PC-3 (cell line): ENCODE data around the gene HIC1. TPM values are rescaled to one million over a fixed set of nuclear protein-coding genes. Genes with fewer than 3 reads are reported as not detected.

Experiments
- ATAC-seq: fragments of 200-7000 bp; cut with Tn5 transposase; 2 replicates; pipeline ENCODE4 v1.9.1; 2020; ENCODE audit warnings: mild to moderate bottlenecking, moderate library complexity
- BruUV-seq: library from RNA; stranded (reverse); fragments of 400-500 nt; replicated peaks from 2 replicates; lab custom pipeline; 2021; lab: Mats Ljungman, UMichigan
- CTCF ChIA-PET: fragments of 300-600 bp; sonication (Branson Sonifier 250); formaldehyde crosslinking; loops from one replicate; lab custom pipeline; 2022; ENCODE audit warnings: antibody characterized with exemption; lab: Charles Lee
- POLR2A ChIA-PET: fragments of 300-600 bp; sonication (Branson Sonifier 250); formaldehyde crosslinking; loops from one replicate; lab custom pipeline; 2022; ENCODE audit warnings: antibody characterized with exemption; ENCODE audit not compliant: unreplicated experiment; lab: Charles Lee
- DNase-seq: peaks from one replicate; pipeline ENCODE4 v3.0.0-alpha.2; 2015
- H2AFZ ChIP-seq: fragments of 300-600 bp; sonication (generic); 2 replicates; pipeline ENCODE4 v1.6.0; 2016; ENCODE audit warnings: antibody characterized with exemption, low read length
- H3F3A ChIP-seq: fragments of 300-600 bp; sonication (generic); one replicate; pipeline ENCODE4 v1.6.0; 2017; ENCODE audit warnings: antibody characterized with exemption, low read length, control low read depth, mild to moderate bottlenecking; ENCODE audit not compliant: unreplicated experiment
- H3K27ac ChIP-seq: fragments of 300-600 bp; sonication (generic); 2 replicates; pipeline ENCODE4 v1.5.1; 2016; ENCODE audit warnings: mild to moderate bottlenecking, low read length
- H3K27me3 ChIP-seq: fragments of 300-600 bp; sonication (generic); 2 replicates; pipeline ENCODE4 v1.6.1; 2016; ENCODE audit warnings: low read length, mixed read lengths
- H3K36me3 ChIP-seq: fragments of 300-600 bp; sonication (generic); 2 replicates; pipeline ENCODE4 v1.6.1; 2016; ENCODE audit warnings: low read depth, mixed run types, low read length, mixed read lengths
- H3K4me1 ChIP-seq: fragments of 300-600 bp; sonication (generic); 2 replicates; pipeline ENCODE4 v1.5.1; 2016; ENCODE audit warnings: low read length; ENCODE audit not compliant: insufficient read depth
- H3K4me2 ChIP-seq: fragments of 300-600 bp; sonication (generic); 2 replicates; pipeline ENCODE4 v1.6.0; 2016; ENCODE audit warnings: low read length
- H3K4me3 ChIP-seq: fragments of 300-600 bp; sonication (generic); 2 replicates; pipeline ENCODE4 v1.5.1; 2016; ENCODE audit warnings: mild to moderate bottlenecking, low read length, mixed read lengths
- H3K79me2 ChIP-seq: fragments of 300-600 bp; sonication (generic); 2 replicates; pipeline ENCODE4 v1.6.1; 2017; ENCODE audit warnings: low read length, mixed read lengths
- H3K9ac ChIP-seq: fragments of 300-600 bp; sonication (generic); 2 replicates; pipeline ENCODE4 v1.6.0; 2016; ENCODE audit warnings: mild to moderate bottlenecking, low read length
- H3K9me2 ChIP-seq: fragments of 300-600 bp; sonication (generic); replicated peaks from 2 replicates; pipeline ENCODE4 v1.6.1; 2016; ENCODE audit warnings: mixed run types, low read length, mixed read lengths
- H3K9me3 ChIP-seq: fragments of 300-600 bp; sonication (generic); 2 replicates; pipeline ENCODE4 v1.6.1; 2016; ENCODE audit warnings: low read length, mixed read lengths
- H4K20me1 ChIP-seq: fragments of 300-600 bp; sonication (generic); 2 replicates; pipeline ENCODE4 v1.6.1; 2016; ENCODE audit warnings: low read length, mixed read lengths
- EZH2 ChIP-seq: fragments of 300-600 bp; sonication (generic); IDR thresholded peaks from one replicate; pipeline ENCODE4 v1.6.1; 2017; ENCODE audit warnings: antibody characterized with exemption, mild to moderate bottlenecking, low read length; ENCODE audit not compliant: unreplicated experiment
- EZH2phosphoT487 ChIP-seq: fragments of 300-600 bp; sonication (generic); IDR thresholded peaks from 2 replicates; pipeline ENCODE4 v1.6.1; 2018; ENCODE audit warnings: mild to moderate bottlenecking, antibody characterized with exemption, low read length, borderline replicate concordance
- intact Hi-C: fragments of 100-400 bp; cut with micrococcal nuclease; formaldehyde crosslinking; loops from 2 replicates; pipeline ENCODE4 v1.9.0; 2023
- total RNA-seq: library from RNA; depleted of rRNA; stranded (reverse); fragments of >200 nt; gene quantifications from 2 replicates; pipeline ENCODE4 v1.2.3, GENCODE V29; 2014
- TF ChIP-seq, protein P1 (sequence below): fragments of 300-600 bp; sonication (generic); conservative IDR thresholded peaks from 2 replicates; pipeline ENCODE4 v1.5.1; 2017; ENCODE audit warnings: antibody characterized with exemption, low read depth, mild to moderate bottlenecking, low read length

Gene HIC1
- total RNA-seq, 1 experiment from 2014 or later, result 4.4 TPM

DNA sequence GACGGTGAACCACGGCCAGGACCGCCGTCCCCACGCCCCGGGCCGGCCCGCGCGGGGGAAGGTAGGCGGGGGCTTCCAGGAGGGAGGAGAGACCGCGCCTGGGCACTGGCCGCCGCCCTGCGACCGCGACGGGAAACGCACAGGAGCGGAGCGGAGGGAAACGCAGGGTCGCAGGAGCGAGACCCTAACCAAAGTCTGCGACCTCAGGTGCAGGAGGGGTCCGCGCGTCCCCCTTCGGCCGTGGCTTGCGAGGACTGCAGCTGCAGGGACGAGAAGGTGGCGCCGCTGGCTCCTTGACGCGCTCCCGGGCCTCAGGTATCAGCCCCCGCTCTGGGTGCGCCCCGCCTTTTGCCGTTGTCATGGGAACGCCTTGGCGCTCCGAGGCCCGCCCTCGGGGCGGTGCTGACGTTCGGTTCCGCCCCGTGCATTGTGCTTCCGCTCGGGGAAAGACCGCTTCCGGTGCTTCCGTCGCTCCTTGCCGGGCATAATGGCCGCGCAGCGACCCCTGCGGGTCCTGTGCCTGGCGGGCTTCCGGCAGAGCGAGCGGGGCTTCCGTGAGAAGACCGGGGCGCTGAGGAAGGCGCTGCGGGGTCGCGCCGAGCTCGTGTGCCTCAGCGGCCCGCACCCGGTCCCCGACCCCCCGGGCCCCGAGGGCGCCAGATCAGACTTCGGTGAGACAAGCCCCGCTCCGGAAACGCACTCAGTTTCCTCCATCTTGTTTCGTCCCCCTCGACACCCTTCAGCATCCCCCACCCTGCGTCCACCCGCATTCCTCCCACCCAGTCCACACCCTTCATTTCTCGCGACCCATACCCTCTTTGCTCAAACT lies 13.1 kb upstream of the HIC1 start, which contains the start of gene OVCA2:
TSS of gene OVCA2 (plus strand) at position 462 of the 829 bp plus-strand sequence. CDS start at position 488, 26 bp downstream.
- H3K4me3 ChIP-seq, result peak within 1 kb of the TSS; percentile 90
- H2AFZ ChIP-seq, result peak within 1 kb of the TSS; percentile 79
- H3K4me2 ChIP-seq, result peak within 1 kb of the TSS; percentile 99
- TF ChIP-seq EZH2, result no peak
- TF ChIP-seq, protein P1, sequence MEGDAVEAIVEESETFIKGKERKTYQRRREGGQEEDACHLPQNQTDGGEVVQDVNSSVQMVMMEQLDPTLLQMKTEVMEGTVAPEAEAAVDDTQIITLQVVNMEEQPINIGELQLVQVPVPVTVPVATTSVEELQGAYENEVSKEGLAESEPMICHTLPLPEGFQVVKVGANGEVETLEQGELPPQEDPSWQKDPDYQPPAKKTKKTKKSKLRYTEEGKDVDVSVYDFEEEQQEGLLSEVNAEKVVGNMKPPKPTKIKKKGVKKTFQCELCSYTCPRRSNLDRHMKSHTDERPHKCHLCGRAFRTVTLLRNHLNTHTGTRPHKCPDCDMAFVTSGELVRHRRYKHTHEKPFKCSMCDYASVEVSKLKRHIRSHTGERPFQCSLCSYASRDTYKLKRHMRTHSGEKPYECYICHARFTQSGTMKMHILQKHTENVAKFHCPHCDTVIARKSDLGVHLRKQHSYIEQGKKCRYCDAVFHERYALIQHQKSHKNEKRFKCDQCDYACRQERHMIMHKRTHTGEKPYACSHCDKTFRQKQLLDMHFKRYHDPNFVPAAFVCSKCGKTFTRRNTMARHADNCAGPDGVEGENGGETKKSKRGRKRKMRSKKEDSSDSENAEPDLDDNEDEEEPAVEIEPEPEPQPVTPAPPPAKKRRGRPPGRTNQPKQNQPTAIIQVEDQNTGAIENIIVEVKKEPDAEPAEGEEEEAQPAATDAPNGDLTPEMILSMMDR, result peak; percentile 38
- peaks cover 25% of the 10 kb centered on the region for H3K4me1 ChIP-seq
- H3K9me2 ChIP-seq, result no peaks in the 10 kb centered on the region
- DNase-seq, result peak; percentile 95
- peak within 1 kb of the TSS; percentile 92 for H3K9ac ChIP-seq
- peaks cover 4% of the 10 kb centered on the region for H3F3A ChIP-seq
- peaks cover 8% of the 10 kb centered on the region; the same call in 1 of the 2 replicates for H3K36me3 ChIP-seq
- peaks cover 15% of the 10 kb centered on the region for H3K79me2 ChIP-seq
- BruUV-seq, result no TSS peak
- ATAC-seq, result peak; percentile 84
- POLR2A ChIA-PET, result no interaction called here
- H3K9me3 ChIP-seq, result no peaks in the 10 kb centered on the region
- H3K27ac ChIP-seq, result peak within 1 kb of the TSS; percentile 55
- no peaks in the 10 kb centered on the region for H4K20me1 ChIP-seq
- CTCF ChIA-PET, result no interaction called here
- intact Hi-C loops, result no loop called here
- no peaks in the 10 kb centered on the region for H3K27me3 ChIP-seq

DNA sequence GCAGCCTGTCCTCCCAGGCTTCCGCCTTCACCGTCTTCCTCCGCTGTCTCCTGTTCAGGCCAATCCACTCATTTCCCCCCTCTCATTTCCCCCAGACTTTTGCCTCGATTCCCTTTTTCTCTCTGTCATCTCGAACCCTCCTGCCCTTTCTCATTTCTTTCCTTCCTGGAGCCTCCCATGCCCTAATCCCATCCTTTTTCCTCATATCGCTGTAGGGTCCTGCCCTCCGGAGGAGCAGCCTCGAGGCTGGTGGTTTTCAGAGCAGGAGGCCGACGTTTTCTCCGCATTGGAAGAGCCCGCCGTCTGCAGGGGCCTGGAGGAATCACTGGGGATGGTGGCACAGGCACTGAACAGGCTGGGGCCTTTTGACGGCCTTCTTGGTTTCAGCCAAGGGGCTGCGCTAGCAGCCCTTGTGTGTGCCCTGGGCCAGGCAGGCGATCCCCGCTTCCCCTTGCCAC lies 12.5 kb upstream of the HIC1 start:
- no peaks in the 10 kb centered on the region for H4K20me1 ChIP-seq
- H3K4me1 ChIP-seq, result peaks cover 25% of the 10 kb centered on the region
- no peaks in the 10 kb centered on the region for H3K9me3 ChIP-seq
- H3K4me3 ChIP-seq, result peak overlapping the region; percentile 90
- H3K36me3 ChIP-seq, result peaks cover 7% of the 10 kb centered on the region; the same call in 1 of the 2 replicates
- intact Hi-C loops, result no loop called here
- TF ChIP-seq EZH2phosphoT487 (no peak), EZH2 (no peak)
- TF ChIP-seq, protein P1, result no peak
- H2AFZ ChIP-seq, result peak overlapping the region; percentile 79
- H3F3A ChIP-seq, result peaks cover 4% of the 10 kb centered on the region
- H3K4me2 ChIP-seq, result peak overlapping the region; percentile 99
- H3K79me2 ChIP-seq, result peaks cover 15% of the 10 kb centered on the region
- DNase-seq (no peak), ATAC-seq (peak; percentile 13; the same call in 1 of the 2 replicates)
- POLR2A ChIA-PET, result no interaction called here
- CTCF ChIA-PET, result no interaction called here
- H3K9ac ChIP-seq, result peak overlapping the region; percentile 92
- peak overlapping the region; percentile 55 for H3K27ac ChIP-seq
- BruUV-seq, result no TSS peak
- H3K27me3 ChIP-seq, result no peaks in the 10 kb centered on the region
- H3K9me2 ChIP-seq, result no peaks in the 10 kb centered on the region

DNA sequence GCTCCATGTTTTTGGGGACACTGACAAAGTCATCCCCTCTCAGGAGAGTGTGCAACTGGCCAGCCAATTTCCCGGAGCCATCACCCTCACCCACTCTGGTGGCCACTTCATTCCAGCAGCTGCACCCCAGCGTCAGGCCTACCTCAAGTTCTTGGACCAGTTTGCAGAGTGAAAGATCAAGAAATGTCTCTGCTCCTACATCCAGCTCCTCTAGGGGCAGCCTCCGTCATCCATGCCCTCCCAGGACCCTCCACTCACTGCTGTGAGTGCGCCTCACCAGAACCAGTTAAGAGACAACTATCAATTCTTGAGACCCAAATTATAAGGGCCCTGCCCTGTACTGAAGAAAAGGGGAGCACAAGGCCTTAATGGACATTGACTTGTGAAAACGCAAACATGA lies 12.0 kb upstream of the HIC1 start:
- CTCF ChIA-PET, result no interaction called here
- peak overlapping the region; percentile 99 for H3K4me2 ChIP-seq
- peaks cover 15% of the 10 kb centered on the region for H3K79me2 ChIP-seq
- H3K27me3 ChIP-seq, result no peaks in the 10 kb centered on the region
- TF ChIP-seq, protein P1, result no peak
- TF ChIP-seq EZH2phosphoT487, result no peak
- TF ChIP-seq EZH2, result no peak
- H4K20me1 ChIP-seq, result no peaks in the 10 kb centered on the region
- peaks cover 25% of the 10 kb centered on the region for H3K4me1 ChIP-seq
- H3K27ac ChIP-seq, result no peak overlapping the region
- H3K9me2 ChIP-seq, result no peaks in the 10 kb centered on the region
- DNase-seq, result no peak
- H3F3A ChIP-seq, result peaks cover 4% of the 10 kb centered on the region
- peak overlapping the region; percentile 90 for H3K4me3 ChIP-seq
- peaks cover 5% of the 10 kb centered on the region; the same call in 1 of the 2 replicates for H3K36me3 ChIP-seq
- no peak overlapping the region for H2AFZ ChIP-seq
- intact Hi-C loops, result no loop called here
- peak overlapping the region; percentile 92 for H3K9ac ChIP-seq
- BruUV-seq, result TSS peak; percentile 59
- no peak for ATAC-seq
- no peaks in the 10 kb centered on the region for H3K9me3 ChIP-seq
- POLR2A ChIA-PET, result no interaction called here
